ENCODE measurements around the gene MTARC2. TPM values are rescaled to one million over a fixed set of nuclear protein-coding genes. Genes with fewer than 3 reads are reported as not detected.

MTARC2 gene
- polyA plus RNA-seq, 1 donor (not counting 4 experiments of a cell fraction or from before 2014, with no cell fraction given): 0.75 TPM

- TF ChIP-seq CTCF (optimal IDR thresholded peaks at IDR 0.05 in 1 of 3, IDR thresholded peaks at IDR 0.05 in 1 of 3, conservative IDR thresholded peaks at IDR 0.05 in 1 of 3; ENCODE audit: extremely low read depth in 1 of 3, insufficient read depth in 2 of 3, low read length in 3 of 3) (no peak), EZH2 (IDR thresholded peaks at IDR 0.05; ENCODE audit: low read length) (no peak)
- Histone ChIP-seq H3K4me2 (ENCODE audit: control insufficient read depth, extremely low read depth, insufficient read depth, low read depth, low read length) (no peak overlapping the region), H3K36me3 (ENCODE audit: control insufficient read depth in 2 of 2, extremely low read depth in 1 of 2, insufficient read depth in 2 of 2, low read length in 2 of 2) (no peaks in the 10 kb centered on the region), H4K20me1 (ENCODE audit: control insufficient read depth, extremely low read depth, insufficient read depth, low read length) (no peaks in the 10 kb centered on the region), H3K27me3 (ENCODE audit: control insufficient read depth, extremely low read depth, insufficient read depth, low read length) (peaks cover 6% of the 10 kb centered on the region), H3K9me1 (ENCODE audit: control insufficient read depth, extremely low read depth, insufficient read depth, low read length) (no peaks in the 10 kb centered on the region), H3K4me3 (ENCODE audit: control insufficient read depth in 2 of 3, extremely low read depth in 1 of 3, insufficient read depth in 2 of 3, low read depth in 1 of 3, low read length in 3 of 3) (no peak overlapping the region), H3K9me3 (ENCODE audit: control insufficient read depth, low read depth, low read length) (no peaks in the 10 kb centered on the region), H3K9ac (ENCODE audit: control insufficient read depth, extremely low read depth, insufficient read depth, low read length) (no peak overlapping the region), H2AFZ (ENCODE audit: control insufficient read depth, low read length) (no peak overlapping the region), H3K4me1 (ENCODE audit: control insufficient read depth, extremely low read depth, insufficient read depth, low read length) (no peaks in the 10 kb centered on the region), H3K79me2 (ENCODE audit: control insufficient read depth, insufficient read depth, low read length) (no peaks in the 10 kb centered on the region), H3K27ac (ENCODE audit: control insufficient read depth, insufficient read depth, low read length) (no peak overlapping the region)
- FAIRE-seq: no peak
- dilution Hi-C loops (cut with MboI; ENCODE audit: extremely low pct_ligation_motif_present, low sequenced_read_pairs): no loop called here
- no peak for DNase-seq (ENCODE audit: low read depth, low spot score)
These were observed 37.3 kb downstream of the MTARC2 start for GRCh38 chr1:220785166-220786056.

GRCh38 chr1:220786057-220786336 lies 37.9 kb downstream of the MTARC2 start:
- H3K27me3 ChIP-seq (ENCODE audit: control insufficient read depth, extremely low read depth, insufficient read depth, low read length): peaks cover 6% of the 10 kb centered on the region
- FAIRE-seq: no peak
- H3K9me3 ChIP-seq (ENCODE audit: control insufficient read depth, low read depth, low read length): no peaks in the 10 kb centered on the region
- H3K36me3 ChIP-seq (ENCODE audit: control insufficient read depth in 2 of 2, extremely low read depth in 1 of 2, insufficient read depth in 2 of 2, low read length in 2 of 2): no peaks in the 10 kb centered on the region
- H4K20me1 ChIP-seq (ENCODE audit: control insufficient read depth, extremely low read depth, insufficient read depth, low read length): no peaks in the 10 kb centered on the region
- H3K4me3 ChIP-seq (ENCODE audit: control insufficient read depth in 2 of 3, extremely low read depth in 1 of 3, insufficient read depth in 2 of 3, low read depth in 1 of 3, low read length in 3 of 3): no peak overlapping the region
- dilution Hi-C loops (cut with MboI; ENCODE audit: extremely low pct_ligation_motif_present, low sequenced_read_pairs): no loop called here
- H3K4me1 ChIP-seq (ENCODE audit: control insufficient read depth, extremely low read depth, insufficient read depth, low read length): peaks cover 2% of the 10 kb centered on the region
- no peak overlapping the region for H3K9ac ChIP-seq (ENCODE audit: control insufficient read depth, extremely low read depth, insufficient read depth, low read length)
- H3K27ac ChIP-seq (ENCODE audit: control insufficient read depth, insufficient read depth, low read length): no peak overlapping the region
- H3K4me2 ChIP-seq (ENCODE audit: control insufficient read depth, extremely low read depth, insufficient read depth, low read depth, low read length): no peak overlapping the region
- no peaks in the 10 kb centered on the region for H3K9me1 ChIP-seq (ENCODE audit: control insufficient read depth, extremely low read depth, insufficient read depth, low read length)
- no peak for DNase-seq (ENCODE audit: low read depth, low spot score)
- no peaks in the 10 kb centered on the region for H3K79me2 ChIP-seq (ENCODE audit: control insufficient read depth, insufficient read depth, low read length)
- no peak overlapping the region for H2AFZ ChIP-seq (ENCODE audit: control insufficient read depth, low read length)
- no peak for TF ChIP-seq EZH2 (IDR thresholded peaks at IDR 0.05; ENCODE audit: low read length)
- no peak for TF ChIP-seq CTCF (optimal IDR thresholded peaks at IDR 0.05 in 1 of 3, IDR thresholded peaks at IDR 0.05 in 1 of 3, conservative IDR thresholded peaks at IDR 0.05 in 1 of 3; ENCODE audit: extremely low read depth in 1 of 3, insufficient read depth in 2 of 3, low read length in 3 of 3)

Data from keratinocyte (primary cell).